GM18499 (cell line): ENCODE results near the gene RHCG.

Source experiments
- ATAC-seq: cut with Tn5 transposase; IDR thresholded peaks from one replicate; pipeline ENCODE4 v1.9.1; 2021; ENCODE audit warnings: moderate number of reproducible peaks; ENCODE audit not compliant: insufficient read depth, unreplicated experiment

Gene RHCG

DNA sequence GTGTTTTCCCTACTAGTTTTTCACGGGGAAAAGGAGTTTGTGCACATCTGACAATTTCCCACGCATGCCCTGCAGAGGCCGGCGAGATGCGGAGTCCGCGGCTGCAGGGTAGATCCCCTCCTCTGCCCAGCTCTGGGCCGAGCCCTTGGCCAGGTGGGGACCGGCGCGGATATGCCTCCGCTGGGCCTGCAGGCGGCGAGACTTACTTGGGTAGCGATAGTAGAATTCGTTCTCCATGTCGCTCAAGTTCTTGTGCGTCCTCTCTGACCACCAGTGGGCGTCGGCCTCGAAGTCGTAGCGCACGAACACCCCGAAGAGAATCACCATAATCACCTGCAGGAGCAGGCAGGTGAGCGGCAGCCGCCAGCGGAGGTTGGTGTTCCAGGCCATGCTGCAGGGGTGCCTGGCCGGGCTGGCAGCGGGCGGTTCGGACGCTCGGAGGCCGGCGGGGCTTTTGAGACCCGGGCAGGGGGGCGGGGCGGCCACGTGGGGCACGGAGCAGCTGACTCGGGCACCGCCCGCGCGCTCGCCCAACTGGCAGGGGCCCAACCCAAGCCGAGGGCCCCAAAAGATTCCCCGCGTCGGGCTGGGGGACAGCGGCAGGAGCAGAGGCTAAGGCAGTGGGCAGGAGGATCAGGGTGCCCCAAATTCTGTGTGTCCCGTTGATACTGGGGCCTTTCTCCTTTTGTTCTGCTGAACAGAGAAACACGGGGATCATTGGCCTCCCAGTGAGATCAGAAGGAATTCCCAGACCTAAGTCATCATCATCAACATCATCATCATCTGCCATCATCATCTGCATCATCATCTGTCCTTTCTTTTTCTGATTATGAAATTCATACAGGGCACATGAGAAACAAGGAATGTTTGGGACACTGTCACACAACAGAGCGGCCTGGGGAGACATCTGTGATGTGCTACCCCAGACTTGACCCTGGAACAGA lies at the start of gene RHCG:
RHCG (minus strand) TSS at position 429 of the 944 bp plus-strand sequence; CDS start at position 390, 39 bp downstream.
- no peak for ATAC-seq

DNA sequence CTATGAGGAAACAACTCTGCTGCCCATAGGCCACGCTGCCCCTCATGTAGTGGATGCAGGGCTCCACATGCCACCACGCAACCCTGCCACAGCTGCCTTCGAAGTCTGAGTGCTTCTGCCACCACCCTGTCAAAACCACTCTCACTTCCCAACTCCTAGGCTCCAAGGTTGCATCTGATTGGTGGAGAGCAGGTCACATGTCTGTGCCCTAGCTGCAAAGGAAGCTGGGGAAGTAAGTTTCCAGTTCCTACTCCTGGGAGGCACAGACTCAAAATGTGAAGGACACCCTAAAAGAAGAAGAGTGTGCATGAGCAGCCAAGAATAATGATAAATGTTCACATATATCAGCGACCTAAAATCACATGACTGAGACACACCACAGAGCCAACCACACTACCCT lies 47.0 kb upstream of the RHCG start:
- ATAC-seq: no peak

DNA sequence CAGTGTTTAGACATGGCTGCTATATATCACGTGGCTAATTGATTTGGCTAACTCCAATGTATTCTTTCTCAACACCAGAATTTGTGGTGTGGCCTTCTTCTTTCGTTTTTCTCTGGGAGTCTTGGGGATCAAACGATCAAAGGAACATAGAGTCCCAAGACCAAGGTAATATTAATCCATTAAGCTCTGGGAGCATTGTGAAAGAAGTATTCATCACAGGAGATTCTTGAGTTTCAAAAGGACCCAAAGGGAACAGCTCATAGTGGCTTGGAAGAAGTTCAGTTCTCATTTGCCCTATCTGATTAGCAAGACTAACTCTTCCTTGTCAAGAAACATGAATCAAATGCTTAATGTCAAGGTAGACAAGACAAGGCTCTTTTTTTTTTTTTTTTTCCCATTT lies 46.0 kb upstream of the RHCG start:
- ATAC-seq: no peak

DNA sequence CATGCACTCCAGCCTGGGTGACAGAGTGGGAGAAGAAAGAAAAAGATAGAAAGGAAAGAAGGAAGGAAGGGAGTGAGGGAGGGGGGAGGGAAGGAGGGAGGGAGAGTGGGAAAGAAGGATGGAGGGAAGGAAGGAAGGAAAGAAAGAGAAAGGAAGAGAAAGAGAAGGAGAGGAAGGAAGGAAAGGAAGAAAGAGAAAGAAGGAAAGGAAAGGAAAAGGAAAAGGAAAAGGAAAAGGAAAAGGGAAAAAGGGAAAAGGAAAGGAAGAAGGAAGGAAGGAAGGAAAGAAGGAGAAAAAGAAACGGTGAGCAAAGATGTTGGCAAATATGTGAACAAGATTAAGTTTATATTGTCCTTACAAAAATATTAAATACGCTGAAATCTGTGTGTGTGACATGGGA lies 42.6 kb upstream of the RHCG start:
- ATAC-seq: no peak

DNA sequence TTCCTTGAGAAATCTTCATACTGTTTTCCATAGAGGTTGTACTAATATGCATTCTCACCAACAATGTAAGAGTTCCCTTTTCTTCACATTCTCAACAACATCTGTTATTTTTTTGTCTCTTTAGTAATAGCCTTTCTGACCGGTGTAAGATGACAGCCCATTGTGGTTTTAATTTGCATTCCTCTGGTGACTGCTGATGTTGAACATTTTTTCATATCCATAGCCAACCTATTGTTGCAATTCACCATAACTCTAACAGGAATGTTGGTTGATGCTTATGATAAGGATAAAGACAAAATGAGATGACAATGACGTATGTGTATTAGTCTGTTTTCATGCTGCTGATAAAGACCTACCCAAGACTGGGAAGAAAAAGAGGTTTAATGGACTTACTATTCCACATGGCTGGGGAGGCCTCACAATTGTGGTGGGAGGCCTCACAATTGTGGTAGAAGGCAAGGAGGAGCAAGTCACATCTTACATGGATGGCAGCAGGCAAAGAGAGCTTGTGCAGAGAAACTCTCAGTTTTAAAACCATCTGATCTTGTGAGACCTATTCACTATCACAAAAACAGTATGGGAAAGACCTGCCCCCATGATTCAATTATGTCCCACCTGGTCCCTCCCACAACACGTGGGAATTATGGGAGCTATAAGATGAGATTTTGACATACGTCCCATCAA lies 37.6 kb upstream of the RHCG start:
- no peak for ATAC-seq

DNA sequence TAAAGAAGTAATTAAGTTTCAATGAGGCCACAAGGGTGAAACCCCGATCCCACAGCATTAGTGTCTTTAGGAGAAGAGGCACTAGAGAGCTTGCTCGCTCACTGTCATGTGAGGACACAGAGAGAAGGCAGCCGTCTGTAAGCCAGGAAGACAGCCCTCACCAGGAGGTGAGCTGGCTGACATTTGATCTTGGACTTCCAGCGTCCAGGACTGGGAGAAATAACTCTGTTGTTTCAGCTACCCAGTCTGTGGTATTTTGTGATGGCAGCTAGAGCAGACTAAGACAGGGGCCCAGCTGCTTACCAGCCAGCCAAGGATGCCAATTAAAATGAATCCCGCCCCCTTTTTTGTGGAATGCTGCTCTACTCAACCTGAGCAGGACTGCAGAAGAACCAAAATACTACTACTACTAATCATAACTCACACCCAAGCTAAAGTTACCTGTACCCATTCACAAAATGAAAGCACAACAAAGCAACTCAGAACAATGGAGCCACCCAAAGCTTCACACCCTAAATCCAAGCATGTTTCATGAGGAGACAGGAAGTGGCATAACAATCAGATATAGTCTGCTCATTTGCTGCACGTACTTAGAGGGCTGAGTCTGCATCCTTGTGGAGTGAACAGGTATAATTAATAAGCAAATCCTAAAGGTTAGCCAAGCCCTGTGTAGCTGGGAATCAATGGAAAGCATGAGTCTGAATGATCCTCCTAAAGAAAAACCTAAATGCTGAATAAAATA lies 35.6 kb upstream of the RHCG start:
- no peak for ATAC-seq

DNA sequence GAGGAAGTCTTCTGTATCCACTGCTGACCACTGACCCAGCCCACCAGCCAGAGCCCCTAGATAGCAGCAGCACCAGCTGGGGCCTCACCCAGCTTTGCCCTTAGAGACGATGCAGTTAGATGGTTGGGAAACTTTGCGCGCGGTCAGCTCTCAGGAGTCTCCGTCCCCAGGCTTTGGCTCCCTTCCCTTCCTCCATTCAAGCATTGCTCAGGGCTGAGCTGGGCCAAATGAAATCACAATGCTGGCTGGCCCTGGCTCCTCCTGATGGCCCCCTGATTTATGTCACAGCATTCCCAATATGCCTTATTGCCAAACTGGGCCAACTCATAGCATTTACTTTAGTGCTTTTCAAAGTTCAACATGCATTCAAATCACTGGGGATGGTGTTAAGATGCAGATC lies 34.6 kb upstream of the RHCG start:
- ATAC-seq: no peak

DNA sequence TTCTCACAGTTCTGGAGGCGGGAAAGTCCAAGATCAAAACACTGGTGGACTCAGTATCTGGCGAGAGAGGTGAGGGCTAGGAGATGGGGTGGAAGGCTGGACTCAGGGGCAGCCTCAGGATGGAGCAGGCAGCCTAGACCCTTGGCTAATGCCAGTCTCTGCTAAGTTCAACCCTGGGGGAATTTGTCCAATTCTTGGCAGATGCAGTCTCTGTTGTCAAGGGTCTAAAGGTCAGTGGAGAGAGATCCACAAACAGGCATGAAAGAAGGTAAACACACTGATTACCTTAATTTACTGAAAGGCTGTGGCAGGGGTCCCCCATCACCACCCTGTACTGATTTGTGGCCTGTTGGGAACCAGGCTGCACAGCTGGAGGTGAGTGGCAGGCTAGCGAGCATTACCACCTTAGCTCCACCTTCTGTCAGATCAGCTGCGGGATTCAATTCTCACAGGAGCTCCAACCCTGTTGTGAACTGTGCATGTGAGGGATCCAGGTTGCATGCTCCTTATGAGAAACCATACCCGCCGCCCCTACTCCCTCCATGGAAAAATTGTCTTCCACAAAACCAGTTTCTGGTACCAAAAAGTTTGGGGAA lies 32.5 kb upstream of the RHCG start:
- ATAC-seq: no peak

DNA sequence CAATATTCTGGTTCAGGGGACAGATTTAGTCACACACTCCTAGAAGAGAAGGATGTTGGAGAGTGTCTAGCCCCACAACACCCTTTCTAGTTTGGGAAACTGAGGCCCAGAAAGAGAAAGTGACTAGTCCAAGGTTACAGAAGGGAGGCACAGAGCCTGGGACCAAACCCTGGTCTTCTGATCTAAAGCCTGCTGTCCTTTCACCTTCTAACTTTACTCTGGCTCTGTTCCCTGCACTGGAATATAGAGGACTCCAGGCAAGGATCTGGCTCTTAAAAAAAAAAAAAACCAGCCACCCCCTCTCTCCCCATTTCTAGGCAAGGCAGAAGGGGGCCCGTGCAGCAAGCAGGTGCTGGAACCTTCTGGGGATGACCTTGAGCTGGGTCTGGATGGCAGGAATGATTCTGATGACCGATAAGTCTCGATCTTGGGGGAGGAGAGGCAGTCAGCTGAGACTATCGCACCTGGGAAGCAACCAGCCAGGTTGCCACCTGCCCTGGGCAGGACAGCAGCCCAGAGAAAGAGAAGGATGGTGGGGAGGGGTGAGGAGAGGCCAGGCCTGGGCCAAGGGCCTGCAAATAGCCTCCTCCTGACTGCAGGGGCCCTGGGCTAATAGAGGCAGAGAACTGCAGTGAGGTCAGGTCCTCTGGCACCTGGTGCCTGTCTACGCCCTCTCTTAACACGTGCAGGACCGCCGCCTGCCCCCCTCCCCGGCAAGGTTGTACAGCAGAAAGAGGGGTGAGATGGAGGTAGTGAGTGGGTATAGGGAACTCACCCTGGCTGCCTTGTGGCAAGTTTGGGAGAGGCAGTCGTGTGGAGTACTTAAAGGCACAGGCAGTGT lies 30.4 kb upstream of the RHCG start:
- ATAC-seq: no peak

DNA sequence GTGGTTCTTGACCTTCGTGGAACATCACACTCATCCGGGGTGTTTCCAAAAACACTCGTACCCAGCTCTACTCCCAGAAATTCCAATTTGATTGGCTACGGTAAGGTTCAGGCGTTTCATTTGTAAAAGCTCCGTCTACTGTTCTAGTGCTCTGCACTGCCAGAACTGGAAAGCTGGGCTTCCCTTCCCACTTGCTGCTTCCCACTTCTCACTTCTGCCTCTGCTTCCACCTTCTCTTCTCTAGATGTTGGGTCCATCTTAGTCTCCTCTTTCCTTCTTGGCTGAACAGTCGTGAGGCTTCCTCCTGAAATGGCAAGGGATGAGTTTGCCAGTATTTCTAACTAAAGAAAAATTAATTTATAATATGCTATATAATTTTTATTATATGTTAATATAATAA lies 29.8 kb upstream of the RHCG start:
- ATAC-seq: no peak

DNA sequence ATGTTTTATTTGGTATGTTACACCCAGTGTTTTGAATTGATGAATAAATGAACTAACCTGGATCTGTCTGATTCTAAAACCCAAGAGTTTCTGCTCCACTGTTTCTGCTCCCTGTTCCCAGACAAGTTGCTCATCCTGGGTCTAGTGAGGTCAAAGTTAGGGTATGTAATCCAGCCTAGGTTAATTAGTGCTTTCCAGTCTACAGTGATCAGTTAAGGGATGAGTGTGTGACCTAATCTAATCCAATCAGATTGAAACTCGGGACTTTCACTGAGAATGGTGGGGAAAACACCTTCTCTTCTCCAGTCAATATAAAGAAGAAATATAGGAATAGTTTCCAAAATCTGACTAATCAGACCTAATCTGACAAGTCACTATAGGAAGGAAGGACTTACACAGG lies 27.8 kb upstream of the RHCG start:
- no peak for ATAC-seq

DNA sequence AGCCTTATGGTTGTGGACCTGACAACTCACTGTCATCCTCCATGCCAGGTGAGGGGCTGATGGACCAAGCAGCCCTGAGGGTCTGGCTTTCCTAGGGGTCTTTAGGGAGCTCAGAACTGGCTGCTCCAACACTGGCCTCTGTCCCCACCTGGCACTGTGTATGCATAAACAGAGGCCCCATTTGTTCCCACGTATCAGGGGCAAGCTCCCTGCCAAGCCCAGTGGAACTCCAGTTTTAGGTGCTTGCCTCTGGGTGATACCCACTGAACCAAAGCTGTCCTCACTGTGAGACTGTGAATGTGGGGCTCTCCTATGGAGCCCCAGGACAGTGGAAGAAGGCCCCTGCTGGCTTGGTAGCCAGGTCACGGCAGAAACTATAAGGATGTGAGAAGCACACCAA lies 26.7 kb upstream of the RHCG start:
- ATAC-seq: no peak

DNA sequence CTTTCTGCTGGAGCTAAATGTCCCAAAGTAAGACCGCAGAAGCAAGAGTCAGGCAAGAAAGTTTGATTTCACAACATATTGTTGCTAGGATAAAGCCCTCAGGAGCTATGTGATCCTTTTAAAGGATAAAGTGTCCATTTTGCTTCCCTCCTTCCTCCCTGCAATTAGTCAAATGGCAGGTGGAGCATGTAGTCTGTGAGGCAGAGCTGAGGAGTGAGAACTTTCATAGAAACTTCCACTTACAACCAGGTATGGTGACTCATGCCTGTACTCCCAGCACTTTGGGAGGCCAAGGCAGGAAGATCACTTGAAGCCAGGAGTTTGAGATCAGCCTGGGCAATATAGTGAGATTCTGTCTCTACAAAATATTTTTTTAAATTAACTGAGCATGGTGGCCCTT lies 25.2 kb upstream of the RHCG start:
- no peak for ATAC-seq

DNA sequence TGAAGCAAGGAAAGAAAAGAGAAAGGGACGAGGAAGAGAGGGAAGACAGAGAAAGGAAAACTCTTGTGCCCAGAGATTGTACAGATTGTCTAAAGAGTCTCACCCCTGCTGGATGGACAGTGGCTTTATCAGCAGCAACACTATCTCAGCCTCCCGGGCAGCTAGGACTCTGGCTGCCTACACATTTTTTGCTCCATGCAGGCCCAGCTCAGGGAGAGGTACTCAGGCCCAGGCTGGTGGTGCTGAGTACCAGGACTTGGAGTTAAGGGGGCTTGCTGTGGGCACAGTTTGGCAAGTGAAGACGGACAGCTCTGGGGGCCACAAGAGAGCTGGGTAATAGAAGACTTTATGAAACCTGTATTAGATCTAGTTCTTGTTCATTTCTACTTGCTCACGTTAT lies 19.1 kb upstream of the RHCG start:
- no peak for ATAC-seq

DNA sequence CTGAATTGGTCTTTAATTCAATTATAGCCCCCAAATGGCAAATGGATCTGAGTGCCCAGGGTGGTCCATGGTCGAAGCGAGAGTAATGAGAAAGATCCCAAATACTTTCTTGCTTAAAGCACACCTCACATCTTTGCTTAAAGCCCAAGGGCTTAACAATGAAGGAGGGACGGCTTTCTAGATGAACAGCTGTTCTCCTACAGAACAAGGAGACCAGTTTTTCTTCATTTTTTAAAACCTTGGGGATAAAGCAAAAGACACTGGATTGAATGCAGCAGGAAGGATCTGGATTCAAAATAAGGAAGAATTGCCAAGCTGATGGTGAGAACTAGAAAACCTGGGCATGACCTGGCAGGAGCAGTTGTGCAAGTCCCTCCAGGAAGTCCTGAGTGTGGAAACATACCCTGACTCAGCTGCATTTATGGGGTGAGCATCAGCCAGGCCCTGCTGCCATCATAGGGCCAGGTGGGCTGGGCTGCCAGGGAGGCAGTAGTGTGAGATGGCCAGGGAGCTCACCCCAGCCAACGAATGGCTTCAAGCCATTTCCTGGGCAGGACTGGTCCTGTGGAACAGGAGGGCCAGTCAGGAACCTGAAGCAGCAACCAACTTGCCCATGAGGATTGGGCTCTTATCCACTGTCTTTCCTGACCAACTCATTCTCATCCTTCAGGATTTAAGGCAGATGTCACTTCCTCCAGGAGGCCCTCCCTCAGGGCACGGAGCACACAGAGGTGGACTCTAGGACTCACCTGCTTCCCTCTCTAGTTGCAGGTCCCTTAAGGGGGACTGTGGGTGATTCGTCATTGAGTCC lies 18.4 kb upstream of the RHCG start:
- ATAC-seq: no peak

DNA sequence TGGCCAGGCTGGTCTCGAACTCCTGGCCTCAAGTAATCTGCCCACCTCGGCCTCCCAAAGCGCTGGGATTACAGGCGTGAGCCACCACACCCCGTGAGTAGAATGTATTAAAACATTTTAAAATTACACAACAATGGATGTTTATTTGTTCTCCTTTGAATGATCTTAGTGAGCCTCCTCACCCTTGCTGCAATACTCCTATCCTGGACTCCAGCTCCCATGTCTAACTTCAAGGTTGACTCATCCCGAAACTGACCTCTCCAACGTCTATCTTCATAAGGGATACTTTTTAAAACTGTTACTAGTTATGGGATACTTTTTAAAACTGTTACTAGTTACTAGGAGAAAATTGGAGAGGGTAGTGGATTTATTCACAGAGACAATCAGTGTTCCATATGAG lies 17.8 kb upstream of the RHCG start:
- no peak for ATAC-seq

DNA sequence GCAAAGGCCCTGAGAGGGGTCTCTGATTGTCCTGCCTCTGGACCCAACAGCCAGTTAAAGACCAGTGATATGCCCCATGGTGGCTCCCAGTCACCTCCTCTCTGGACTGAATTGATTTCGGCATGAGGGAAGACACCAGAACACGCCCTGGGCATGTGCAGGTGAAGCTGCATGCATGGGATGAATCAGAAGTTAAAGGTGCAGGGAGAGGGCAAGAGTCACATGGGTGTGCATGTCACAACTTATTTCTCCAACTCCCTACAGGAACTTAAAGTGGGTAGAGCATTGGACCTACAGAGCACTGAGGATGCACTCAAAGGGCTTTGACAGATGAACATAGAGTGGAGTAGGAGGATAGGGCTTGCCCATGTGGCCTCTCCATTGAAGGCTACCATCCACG lies 16.9 kb upstream of the RHCG start:
- no peak for ATAC-seq

DNA sequence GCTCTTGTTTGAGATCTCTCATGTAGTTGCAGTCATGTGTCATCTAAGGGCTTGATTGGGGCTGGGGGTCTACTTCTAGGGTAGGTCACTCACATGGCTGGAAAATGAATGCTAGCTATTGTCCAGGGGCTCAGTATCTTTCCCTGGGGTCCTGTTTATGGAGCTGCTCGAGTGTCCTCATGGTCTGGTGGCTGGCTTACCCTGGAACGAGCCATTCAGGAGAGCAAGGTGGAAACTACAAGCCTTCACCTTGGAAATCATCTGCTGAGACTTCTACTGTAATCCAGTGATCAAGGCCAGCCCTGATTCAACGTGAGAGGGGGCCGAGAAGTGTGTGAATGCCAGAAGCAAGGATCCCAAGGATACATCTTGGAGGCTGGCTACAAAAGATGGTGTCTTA lies 16.2 kb upstream of the RHCG start:
- ATAC-seq: no peak
